WTC11 (cell line): ENCODE results near the gene IGSF1.
A peak's percentile ranks its signal among the peaks of the same experiment; 100 is the strongest.

ENCODE experiments used
- SP1 ChIP-seq: sonication (generic); formaldehyde crosslinking; conservative IDR thresholded peaks from 2 replicates; pipeline ENCODE4 v1.8.1; 2022; ENCODE audit warnings: missing genetic modification reagents
- TF ChIP-seq, protein P1 (sequence below): sonication (generic); formaldehyde crosslinking; conservative IDR thresholded peaks from 2 replicates; pipeline ENCODE4 v1.8.1; 2023; ENCODE audit warnings: mild to moderate bottlenecking, low read depth, missing genetic modification reagents, moderate library complexity
- TF ChIP-seq, protein P2 (sequence below): sonication (generic); formaldehyde crosslinking; IDR thresholded peaks from 2 replicates; pipeline ENCODE4 v1.8.1; 2023; ENCODE audit warnings: mild to moderate bottlenecking, missing genetic modification reagents
- TF ChIP-seq, protein P3 (sequence below): fragments of 200-600 bp; IDR thresholded peaks from 2 replicates; pipeline ENCODE4 v1.8.0; 2022; ENCODE audit warnings: antibody characterized with exemption

DNA sequence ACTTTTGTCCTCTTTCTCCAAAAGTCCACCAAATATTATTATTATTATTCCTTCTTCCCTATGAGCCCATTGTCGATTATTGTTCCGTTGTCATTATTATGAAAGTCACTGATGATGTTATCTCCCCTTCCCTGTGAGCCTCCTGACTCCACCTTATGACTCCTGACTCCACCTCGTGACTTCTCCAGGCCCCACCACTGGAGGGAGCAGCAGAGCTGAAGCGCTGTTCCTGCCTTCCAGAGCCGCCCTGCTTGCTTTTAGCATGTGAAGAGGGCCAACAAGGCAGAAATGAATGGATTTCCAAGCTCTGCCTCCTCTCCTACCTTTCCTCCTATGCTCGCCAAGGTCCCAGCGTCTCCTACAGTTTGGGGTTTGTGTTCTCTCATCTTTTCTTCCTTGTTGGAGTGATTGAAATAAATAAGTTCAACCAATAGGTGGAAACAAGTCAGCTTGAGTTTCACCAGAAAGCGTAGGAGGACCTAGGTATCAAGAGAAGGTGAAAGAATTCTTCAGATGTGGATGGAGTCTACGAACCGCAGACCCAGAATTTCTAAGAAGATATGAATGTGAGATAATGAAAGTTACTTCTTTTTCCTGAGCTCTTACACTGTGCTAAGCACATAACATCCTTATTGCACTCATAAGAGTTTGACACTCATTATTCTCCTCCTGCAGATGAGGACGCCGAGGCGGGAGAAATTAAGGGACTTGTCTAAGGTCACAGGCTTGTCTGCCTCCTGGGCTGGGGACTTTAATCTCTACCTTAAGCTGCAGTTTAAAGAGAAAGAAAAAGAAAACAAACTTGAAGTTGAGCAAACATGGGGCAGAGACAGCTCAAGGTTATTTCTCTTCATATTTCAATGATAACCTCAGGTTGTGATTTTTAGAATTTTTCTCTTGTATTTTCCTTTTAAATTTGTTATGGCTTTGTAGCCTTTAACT, 26.1 kb downstream of the IGSF1 start:
- TF ChIP-seq, protein P1, sequence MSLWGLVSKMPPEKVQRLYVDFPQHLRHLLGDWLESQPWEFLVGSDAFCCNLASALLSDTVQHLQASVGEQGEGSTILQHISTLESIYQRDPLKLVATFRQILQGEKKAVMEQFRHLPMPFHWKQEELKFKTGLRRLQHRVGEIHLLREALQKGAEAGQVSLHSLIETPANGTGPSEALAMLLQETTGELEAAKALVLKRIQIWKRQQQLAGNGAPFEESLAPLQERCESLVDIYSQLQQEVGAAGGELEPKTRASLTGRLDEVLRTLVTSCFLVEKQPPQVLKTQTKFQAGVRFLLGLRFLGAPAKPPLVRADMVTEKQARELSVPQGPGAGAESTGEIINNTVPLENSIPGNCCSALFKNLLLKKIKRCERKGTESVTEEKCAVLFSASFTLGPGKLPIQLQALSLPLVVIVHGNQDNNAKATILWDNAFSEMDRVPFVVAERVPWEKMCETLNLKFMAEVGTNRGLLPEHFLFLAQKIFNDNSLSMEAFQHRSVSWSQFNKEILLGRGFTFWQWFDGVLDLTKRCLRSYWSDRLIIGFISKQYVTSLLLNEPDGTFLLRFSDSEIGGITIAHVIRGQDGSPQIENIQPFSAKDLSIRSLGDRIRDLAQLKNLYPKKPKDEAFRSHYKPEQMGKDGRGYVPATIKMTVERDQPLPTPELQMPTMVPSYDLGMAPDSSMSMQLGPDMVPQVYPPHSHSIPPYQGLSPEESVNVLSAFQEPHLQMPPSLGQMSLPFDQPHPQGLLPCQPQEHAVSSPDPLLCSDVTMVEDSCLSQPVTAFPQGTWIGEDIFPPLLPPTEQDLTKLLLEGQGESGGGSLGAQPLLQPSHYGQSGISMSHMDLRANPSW (CRISPR knock-in tag) = no peak
- TF ChIP-seq, protein P2, sequence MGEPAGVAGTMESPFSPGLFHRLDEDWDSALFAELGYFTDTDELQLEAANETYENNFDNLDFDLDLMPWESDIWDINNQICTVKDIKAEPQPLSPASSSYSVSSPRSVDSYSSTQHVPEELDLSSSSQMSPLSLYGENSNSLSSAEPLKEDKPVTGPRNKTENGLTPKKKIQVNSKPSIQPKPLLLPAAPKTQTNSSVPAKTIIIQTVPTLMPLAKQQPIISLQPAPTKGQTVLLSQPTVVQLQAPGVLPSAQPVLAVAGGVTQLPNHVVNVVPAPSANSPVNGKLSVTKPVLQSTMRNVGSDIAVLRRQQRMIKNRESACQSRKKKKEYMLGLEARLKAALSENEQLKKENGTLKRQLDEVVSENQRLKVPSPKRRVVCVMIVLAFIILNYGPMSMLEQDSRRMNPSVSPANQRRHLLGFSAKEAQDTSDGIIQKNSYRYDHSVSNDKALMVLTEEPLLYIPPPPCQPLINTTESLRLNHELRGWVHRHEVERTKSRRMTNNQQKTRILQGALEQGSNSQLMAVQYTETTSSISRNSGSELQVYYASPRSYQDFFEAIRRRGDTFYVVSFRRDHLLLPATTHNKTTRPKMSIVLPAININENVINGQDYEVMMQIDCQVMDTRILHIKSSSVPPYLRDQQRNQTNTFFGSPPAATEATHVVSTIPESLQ (CRISPR knock-in tag) = no peak
- TF ChIP-seq, protein P3, sequence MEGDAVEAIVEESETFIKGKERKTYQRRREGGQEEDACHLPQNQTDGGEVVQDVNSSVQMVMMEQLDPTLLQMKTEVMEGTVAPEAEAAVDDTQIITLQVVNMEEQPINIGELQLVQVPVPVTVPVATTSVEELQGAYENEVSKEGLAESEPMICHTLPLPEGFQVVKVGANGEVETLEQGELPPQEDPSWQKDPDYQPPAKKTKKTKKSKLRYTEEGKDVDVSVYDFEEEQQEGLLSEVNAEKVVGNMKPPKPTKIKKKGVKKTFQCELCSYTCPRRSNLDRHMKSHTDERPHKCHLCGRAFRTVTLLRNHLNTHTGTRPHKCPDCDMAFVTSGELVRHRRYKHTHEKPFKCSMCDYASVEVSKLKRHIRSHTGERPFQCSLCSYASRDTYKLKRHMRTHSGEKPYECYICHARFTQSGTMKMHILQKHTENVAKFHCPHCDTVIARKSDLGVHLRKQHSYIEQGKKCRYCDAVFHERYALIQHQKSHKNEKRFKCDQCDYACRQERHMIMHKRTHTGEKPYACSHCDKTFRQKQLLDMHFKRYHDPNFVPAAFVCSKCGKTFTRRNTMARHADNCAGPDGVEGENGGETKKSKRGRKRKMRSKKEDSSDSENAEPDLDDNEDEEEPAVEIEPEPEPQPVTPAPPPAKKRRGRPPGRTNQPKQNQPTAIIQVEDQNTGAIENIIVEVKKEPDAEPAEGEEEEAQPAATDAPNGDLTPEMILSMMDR = peak; percentile 43
- TF ChIP-seq SP1 (CRISPR knock-in tag) = no peak
